WTC11 (cell line): ENCODE data around the gene KCNJ14.

Experiments
- ATF3 ChIP-seq: sonication (generic); formaldehyde crosslinking; conservative IDR thresholded peaks from 2 replicates; pipeline ENCODE4 v1.8.1; 2022; ENCODE audit warnings: mild to moderate bottlenecking, missing genetic modification reagents
- CREB1 ChIP-seq: sonication (generic); formaldehyde crosslinking; IDR thresholded peaks from 2 replicates; pipeline ENCODE4 v1.8.0; 2023; ENCODE audit warnings: mild to moderate bottlenecking, missing genetic modification reagents
- CTCF ChIP-seq: fragments of 200-600 bp; IDR thresholded peaks from 2 replicates; pipeline ENCODE4 v1.8.0; 2022; ENCODE audit warnings: antibody characterized with exemption
- FOXK1 ChIP-seq: sonication (generic); formaldehyde crosslinking; IDR thresholded peaks from 2 replicates; pipeline ENCODE4 v1.8.0; 2022; ENCODE audit warnings: mild to moderate bottlenecking, moderate library complexity, missing genetic modification reagents
- JUN ChIP-seq: sonication (generic); formaldehyde crosslinking; IDR thresholded peaks from 2 replicates; pipeline ENCODE4 v1.8.0; 2023; ENCODE audit warnings: mild to moderate bottlenecking, missing genetic modification reagents
- MAX ChIP-seq: sonication (generic); formaldehyde crosslinking; IDR thresholded peaks from 2 replicates; pipeline ENCODE4 v1.8.0; 2022; ENCODE audit warnings: mild to moderate bottlenecking, missing genetic modification reagents
- PRDM15 ChIP-seq: sonication (generic); formaldehyde crosslinking; IDR thresholded peaks from 2 replicates; pipeline ENCODE4 v1.8.0; 2022; ENCODE audit warnings: missing genetic modification reagents
- RORB ChIP-seq: fragments of 250-450 bp; sonication (Bioruptor Pico); IDR thresholded peaks from 2 replicates; pipeline ENCODE4 v1.9.0; 2021; ENCODE audit warnings: mild to moderate bottlenecking
- SP1 ChIP-seq: sonication (generic); formaldehyde crosslinking; conservative IDR thresholded peaks from 2 replicates; pipeline ENCODE4 v1.8.1; 2022; ENCODE audit warnings: missing genetic modification reagents
- TCF7 ChIP-seq: sonication (generic); formaldehyde crosslinking; IDR thresholded peaks from 2 replicates; pipeline ENCODE4 v1.8.0; 2022; ENCODE audit warnings: mild to moderate bottlenecking, low read depth, missing genetic modification reagents, moderate library complexity
- TEAD4 ChIP-seq: sonication (generic); formaldehyde crosslinking; IDR thresholded peaks from 2 replicates; pipeline ENCODE4 v1.8.0; 2022; ENCODE audit warnings: mild to moderate bottlenecking, missing genetic modification reagents
- ZNF317 ChIP-seq: sonication (generic); formaldehyde crosslinking; IDR thresholded peaks from 2 replicates; pipeline ENCODE4 v1.8.1; 2023; ENCODE audit warnings: low read depth, mild to moderate bottlenecking, moderate library complexity, missing genetic modification reagents, borderline replicate concordance
- ZNF416 ChIP-seq: fragments of 250-450 bp; sonication (Bioruptor Pico); IDR thresholded peaks from 2 replicates; pipeline ENCODE4 v1.9.0; 2021; ENCODE audit warnings: mild to moderate bottlenecking, inconsistent platforms
- ZNF532 ChIP-seq: fragments of 250-450 bp; sonication (Bioruptor Pico); IDR thresholded peaks from 2 replicates; pipeline ENCODE4 v1.9.0; 2021; ENCODE audit warnings: mild to moderate bottlenecking, borderline replicate concordance

GRCh38 chr19:48481846-48482639 is 26.7 kb downstream of the KCNJ14 start:
- TF ChIP-seq SP1 (CRISPR knock-in tag) (no peak), CTCF (no peak), MAX (no peak), ATF3 (CRISPR knock-in tag) (no peak), PRDM15 (CRISPR knock-in tag) (no peak), RORB (no peak), CREB1 (CRISPR knock-in tag) (no peak), TCF7 (CRISPR knock-in tag) (no peak), ZNF532 (CRISPR knock-in tag) (no peak), TEAD4 (no peak), ZNF416 (CRISPR knock-in tag) (no peak), ZNF317 (CRISPR knock-in tag) (no peak), JUN (CRISPR knock-in tag) (no peak), FOXK1 (CRISPR knock-in tag) (no peak)
